Stimulated activated CD4-positive, alpha-beta T cell treated with anti-CD3 and anti-CD28 coated beads, Interleukin-12 subunit alpha, Interleukin-12 subunit beta, amount 100 ng/mL, for 48 hours (primary cell): ENCODE results near the gene CD47.

Experiments
- DNase-seq, 3 donors: peaks; one replicate each; pipeline ENCODE4 v3.0.0-alpha.2; 2020; ENCODE audit warnings: low read depth in 2 of 3, low spot score in 1 of 3

CD47 gene

GRCh38 chr3:108018552-108018951 lies 72.3 kb downstream of the CD47 start:
- no peak for DNase-seq

- no peak for DNase-seq
Measured at GRCh38 chr3:108017587-108017986, 73.2 kb downstream of the CD47 start.

GRCh38 chr3:108014943-108015342 lies 75.9 kb downstream of the CD47 start:
- no peak for DNase-seq

GRCh38 chr3:108013141-108014055 lies 77.4 kb downstream of the CD47 start:
- no peak for DNase-seq

GRCh38 chr3:108012304-108012703 lies 78.5 kb downstream of the CD47 start:
- no peak for DNase-seq

- DNase-seq: no peak
Measured at GRCh38 chr3:108011616-108012015, 79.2 kb downstream of the CD47 start.

GRCh38 chr3:108008931-108009639 lies 81.7 kb downstream of the CD47 start:
- no peak for DNase-seq

GRCh38 chr3:108008106-108008505 lies 82.7 kb downstream of the CD47 start:
- no peak for DNase-seq

GRCh38 chr3:108006881-108007331 lies 83.9 kb downstream of the CD47 start:
- DNase-seq: no peak

- DNase-seq: no peak
Measured at GRCh38 chr3:108006077-108006771, 84.6 kb downstream of the CD47 start.

- DNase-seq: no peak
Measured at GRCh38 chr3:108004647-108005046, 86.2 kb downstream of the CD47 start.

- DNase-seq: no peak
Measured at GRCh38 chr3:108001457-108001856, 89.4 kb downstream of the CD47 start.

GRCh38 chr3:107999215-107999775 lies 91.5 kb downstream of the CD47 start:
- DNase-seq: no peak

GRCh38 chr3:107997671-107998070 lies 93.2 kb downstream of the CD47 start:
- DNase-seq: no peak

- DNase-seq: no peak
Measured at GRCh38 chr3:107995823-107996222, 95.0 kb downstream of the CD47 start.

- DNase-seq: no peak
Measured at GRCh38 chr3:107994956-107995715, 95.7 kb downstream of the CD47 start.

- no peak for DNase-seq
Measured at GRCh38 chr3:107994181-107994580, 96.7 kb downstream of the CD47 start.

GRCh38 chr3:107993771-107994170 lies 97.1 kb downstream of the CD47 start:
- DNase-seq: no peak
